Hematopoietic multipotent progenitor cell treated with erythropoietin and hydrocortisone succinate and interleukin-3 and kit ligand, for 17 days (in vitro differentiated cells): Measurements from ENCODE around the gene ANKLE1.

Experiments used
- DNase-seq: peaks from one replicate; pipeline ENCODE4 v3.0.0-alpha.2; 2015; ENCODE audit warnings: low spot score

ANKLE1 gene, protein sequence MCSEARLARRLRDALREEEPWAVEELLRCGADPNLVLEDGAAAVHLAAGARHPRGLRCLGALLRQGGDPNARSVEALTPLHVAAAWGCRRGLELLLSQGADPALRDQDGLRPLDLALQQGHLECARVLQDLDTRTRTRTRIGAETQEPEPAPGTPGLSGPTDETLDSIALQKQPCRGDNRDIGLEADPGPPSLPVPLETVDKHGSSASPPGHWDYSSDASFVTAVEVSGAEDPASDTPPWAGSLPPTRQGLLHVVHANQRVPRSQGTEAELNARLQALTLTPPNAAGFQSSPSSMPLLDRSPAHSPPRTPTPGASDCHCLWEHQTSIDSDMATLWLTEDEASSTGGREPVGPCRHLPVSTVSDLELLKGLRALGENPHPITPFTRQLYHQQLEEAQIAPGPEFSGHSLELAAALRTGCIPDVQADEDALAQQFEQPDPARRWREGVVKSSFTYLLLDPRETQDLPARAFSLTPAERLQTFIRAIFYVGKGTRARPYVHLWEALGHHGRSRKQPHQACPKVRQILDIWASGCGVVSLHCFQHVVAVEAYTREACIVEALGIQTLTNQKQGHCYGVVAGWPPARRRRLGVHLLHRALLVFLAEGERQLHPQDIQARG

DNA sequence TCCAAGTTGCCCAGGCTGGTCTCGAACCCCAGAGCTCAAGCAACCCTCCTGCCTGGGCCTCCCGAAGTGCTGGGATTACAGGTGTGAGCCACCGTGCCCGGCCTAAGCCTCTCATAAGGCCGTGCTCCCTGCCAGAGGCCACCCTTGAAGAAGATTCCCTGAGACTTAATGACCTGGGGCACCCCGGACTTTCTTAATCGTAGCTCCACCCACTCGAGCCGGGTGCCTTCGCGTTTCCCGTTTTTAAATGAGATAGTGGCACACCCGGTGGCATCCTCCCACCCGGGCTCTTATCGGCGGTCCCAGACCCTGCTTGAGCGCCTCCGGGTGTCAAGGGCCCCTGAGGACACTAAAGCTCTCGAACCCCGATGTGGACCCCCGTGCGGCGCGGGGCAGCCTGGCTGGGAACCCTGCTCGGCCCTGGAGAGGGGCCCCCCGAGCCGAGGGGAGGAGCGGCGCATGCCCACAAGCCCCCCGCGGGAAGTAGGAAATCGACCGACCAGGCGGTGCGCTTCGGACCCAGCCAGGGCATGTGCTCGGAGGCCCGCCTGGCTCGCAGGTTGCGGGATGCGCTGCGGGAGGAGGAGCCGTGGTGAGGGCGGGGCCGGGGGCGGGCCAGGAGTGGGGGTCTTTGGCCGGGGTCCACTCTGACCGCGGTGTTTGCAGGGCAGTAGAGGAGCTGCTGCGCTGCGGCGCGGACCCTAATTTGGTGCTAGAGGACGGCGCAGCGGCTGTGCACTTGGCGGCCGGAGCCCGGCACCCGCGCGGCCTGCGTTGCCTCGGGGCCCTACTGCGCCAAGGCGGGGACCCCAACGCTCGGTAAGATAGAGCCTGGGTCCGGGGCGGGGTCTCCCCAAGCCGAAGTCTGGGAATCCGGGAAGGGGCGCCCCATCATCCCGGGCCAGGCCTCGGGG, at the start of gene ANKLE1:
Gene ANKLE1, plus strand, starts transcription at position 511 of the 914 bp plus-strand sequence. Its CDS starts 20 bp downstream, at position 531.
- peak; percentile 95 for DNase-seq

DNA sequence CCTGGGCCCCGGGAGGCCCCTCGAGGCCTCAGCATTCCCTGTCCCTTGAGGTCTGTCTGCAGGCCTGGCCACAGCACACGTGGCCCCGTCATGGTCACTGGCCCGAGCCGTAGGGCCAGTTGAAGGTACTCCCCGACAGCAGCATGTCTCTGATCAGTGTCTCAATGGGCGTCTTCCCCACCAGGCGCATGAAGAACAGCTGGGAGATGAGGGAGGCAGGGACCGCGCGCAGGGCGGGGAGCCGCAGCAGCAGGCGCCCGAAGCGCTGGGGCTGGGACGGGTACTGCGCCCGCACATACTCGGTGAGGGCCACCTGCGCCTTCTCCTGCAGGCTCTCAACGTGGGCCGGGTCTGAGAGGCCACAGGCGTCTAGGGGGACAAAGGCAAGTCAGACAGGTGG, 49.4 kb upstream of the ANKLE1 start:
- DNase-seq = no peak

DNA sequence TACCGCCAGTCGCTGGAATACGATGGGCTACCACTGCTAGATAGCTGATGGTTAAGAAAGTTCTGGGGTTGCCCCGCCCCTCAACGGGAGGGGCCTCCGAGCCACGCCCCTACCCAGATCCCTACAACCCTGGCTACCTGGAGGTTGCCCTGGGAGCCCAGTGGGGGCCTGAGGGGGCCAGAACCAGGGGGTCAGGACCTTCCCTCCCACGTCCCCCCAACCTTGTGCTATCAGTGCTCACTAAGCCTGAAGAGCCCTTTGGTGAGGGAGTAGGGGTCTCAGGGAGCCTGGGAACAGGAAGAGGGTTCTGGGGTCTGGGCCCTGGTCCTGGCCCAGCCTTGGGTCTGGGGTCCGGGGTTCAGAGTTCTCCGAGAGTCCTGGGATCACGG, 46.8 kb upstream of the ANKLE1 start:
- DNase-seq = peak; percentile 78

DNA sequence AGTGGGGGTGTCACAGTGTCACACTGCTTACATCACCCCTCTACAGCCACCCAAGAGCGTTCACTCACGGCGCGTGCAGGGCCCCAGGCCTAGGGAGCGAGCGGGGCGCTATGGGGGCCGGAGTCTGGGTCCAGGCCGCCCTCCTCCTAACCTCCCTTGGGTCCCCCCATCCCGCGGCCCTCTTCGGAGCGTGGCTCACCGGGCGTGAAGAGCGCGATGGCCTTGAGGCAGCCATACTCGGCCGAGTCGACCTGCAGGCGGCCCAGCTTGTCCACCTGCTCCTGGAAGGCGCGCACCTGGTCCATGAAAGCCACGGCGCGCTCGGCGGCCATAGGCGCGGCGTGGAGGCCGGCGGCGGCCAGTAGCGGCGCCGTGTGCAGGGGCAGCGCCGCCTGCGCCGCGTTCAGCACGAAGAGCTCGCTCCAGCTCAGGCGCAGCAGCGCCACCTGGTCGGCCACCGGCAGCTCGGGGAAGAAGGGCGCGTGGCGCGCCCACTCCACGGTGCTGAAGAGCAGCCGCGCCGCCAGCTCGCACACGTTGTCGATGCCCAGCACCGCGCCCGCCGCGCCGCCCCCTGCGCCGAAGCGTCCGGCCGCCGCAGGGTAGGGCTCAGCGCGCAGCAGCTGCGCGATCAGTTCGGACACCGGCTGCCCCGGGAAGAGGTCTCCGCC, 46.3 kb upstream of the ANKLE1 start:
- peak; percentile 82 for DNase-seq

DNA sequence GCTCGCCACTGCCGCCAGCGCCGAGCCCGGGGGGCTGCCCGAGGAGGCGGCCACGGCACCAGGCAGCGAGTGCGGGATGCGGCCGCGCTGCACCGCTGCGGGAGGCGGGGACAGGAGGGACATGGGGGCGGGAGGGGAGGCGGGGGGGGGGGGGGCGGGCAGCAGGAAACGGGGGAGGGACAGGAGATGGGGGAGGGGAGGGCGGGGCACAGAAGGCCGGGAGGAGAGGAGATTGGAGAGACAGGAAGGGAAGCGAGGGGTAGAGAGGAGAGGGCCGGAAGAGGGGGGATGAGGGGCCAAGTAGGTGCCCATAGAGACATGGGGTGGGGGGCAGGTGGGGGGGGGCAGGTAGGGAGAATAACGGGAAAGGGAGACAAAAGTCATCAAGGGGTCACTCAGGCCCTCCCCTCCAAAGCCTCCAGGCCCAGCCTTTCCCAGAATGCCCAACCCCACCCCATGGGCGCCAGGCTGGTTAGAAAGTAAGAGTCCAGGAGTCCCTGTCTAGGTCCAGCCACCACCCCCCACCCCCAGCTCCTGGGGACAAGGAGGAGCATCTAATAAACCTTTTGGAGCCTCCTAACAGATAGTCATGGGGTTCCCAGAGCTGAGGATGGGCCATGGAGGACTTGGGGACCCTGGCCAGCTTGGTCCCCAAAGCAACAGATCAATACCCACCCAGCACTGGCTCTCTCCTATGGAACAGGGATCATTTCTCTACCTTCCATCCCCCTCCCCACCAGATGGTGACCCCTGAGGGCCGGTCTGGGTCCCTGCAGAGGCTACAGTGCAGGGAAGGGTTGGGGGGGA, 45.5 kb upstream of the ANKLE1 start:
- no peak for DNase-seq

DNA sequence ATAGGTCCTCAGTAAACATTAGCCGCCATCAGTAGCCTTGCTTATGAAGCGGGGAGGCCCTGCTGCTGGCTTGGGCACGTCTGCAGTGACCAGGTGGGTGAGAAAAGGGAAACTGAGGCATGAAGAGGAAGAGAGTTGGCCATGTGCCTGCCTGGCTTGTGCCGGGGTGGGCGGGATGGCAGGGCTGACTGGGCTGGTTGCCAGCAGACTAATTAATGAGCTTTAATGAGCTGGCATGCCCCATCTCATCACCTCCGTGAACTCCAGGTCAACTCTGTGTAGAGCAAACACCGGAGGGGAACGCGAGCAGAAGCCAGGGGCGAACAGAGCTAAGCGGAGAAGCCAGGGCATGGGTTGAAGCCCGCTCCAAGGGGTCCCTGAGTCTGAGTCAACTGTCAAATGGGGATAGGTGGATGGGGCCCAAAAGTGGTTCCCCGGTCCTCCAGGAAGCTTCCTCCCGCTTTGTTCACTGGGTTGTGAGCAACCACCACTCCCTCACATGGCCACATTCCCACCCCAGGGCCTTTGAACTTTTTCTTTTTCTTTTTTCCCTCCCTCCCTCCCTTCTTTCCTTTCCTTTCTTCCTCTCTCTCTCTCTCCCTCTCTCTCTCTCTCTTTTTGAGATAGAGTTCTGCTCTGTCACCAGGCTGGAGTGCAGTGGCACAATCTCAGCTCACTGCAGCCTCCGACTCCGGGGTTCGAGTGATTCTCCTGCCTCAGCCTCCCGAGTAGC, 44.7 kb upstream of the ANKLE1 start:
- DNase-seq = no peak

DNA sequence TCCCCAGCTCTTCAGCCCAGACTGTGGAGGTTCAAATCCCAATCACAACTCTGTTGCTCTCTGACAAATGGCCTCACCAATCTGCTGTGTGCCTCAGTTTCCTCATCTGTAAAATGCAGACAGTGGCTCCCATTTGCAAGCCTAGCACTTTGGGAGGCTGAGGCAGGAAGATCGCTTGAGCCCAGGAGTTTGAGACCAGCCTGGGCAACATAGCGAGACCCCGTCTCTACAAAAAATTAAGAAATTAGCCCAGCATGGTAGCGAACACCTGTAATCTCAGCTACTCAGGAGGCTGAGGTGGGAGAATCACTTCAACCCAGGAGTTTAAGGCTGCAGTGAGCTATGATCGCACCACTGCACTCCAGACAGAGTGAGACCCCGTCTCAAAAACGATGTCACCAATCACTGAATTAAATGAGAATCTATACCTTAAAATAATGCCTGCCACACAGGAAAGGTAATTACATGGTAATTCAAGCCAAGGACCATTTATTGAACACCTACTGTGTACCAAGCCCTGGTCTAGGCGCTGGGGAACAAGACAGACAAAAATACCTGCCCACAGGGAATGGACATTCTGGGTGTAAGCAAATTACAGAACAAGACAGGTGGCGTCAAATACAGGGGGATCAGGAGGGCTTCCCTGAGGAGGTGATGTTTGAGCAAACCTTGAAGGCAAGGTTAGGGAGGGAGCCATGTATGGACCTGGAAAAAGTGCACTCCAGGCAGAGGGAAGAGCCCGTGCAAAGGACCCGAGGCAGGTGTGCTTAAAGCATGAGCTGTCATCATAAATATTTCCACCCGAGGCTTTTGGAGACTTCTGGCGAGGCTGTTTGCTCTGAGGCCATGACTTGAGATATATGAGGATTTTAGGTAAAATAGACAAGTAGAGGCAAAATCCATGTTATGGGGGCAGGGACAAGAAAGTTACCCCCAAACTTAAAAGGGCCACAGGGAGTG, 43.7 kb upstream of the ANKLE1 start:
- DNase-seq = no peak

DNA sequence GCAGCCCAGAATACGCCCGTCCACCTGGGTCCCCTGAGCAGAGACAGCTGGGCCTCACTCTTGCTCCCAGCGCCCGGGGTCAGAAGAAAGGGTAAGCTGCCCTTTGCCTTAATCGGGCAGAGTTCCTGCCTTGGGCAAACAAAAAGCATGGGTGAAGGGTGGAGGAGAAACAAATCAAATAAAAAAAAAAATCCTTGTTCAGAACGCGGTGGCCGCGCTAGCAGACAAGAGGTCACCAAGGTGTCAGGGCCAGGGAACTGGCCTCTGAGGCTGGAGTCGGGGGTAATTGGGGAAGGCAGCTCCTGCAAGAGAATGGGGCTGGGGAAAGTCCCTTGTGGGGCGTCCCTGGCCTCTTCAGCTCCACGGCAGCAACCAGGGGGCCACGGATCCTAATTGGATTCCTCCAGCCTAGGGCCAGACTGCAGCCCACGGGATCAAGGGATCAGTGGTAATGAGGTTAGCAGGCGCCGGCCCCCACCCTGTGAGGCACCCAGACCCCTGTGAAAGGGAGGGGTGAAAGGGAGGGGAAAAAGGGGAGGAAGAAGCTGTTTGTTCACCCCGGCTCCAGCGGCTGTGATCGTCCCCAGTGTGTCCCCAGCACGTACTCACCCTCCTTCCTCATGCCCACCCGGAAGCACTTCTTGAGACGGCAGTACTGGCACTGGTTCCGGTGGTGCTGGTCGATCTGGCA, 41.5 kb upstream of the ANKLE1 start:
- DNase-seq = no peak

DNA sequence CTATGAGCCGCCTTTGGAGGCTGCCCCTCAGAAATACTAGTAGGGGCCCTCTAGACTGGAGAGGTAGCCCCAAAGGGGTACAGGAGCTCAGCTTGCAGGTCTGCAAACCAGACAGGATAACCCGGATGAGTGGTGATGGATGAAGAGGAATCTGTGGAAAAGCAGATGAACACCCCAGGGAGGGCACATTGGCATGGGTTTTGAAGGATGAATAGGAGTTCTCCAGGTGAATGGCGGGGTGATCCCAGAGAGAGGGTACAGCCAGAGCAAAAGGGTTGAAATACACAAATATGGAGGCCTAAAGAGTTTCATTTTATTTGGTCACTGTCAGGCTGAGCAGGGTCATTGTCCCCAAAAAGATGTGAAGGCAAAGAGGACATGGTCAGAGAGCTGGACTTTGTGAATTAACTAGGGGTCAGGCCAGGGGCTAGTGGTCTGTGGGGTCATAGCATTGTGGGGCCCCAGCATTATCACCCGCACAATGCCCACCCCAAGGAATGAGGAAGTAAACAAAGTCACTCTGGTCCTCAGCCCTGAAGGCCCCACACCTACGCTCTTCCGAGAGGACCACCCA, 40.8 kb upstream of the ANKLE1 start:
- DNase-seq = no peak

DNA sequence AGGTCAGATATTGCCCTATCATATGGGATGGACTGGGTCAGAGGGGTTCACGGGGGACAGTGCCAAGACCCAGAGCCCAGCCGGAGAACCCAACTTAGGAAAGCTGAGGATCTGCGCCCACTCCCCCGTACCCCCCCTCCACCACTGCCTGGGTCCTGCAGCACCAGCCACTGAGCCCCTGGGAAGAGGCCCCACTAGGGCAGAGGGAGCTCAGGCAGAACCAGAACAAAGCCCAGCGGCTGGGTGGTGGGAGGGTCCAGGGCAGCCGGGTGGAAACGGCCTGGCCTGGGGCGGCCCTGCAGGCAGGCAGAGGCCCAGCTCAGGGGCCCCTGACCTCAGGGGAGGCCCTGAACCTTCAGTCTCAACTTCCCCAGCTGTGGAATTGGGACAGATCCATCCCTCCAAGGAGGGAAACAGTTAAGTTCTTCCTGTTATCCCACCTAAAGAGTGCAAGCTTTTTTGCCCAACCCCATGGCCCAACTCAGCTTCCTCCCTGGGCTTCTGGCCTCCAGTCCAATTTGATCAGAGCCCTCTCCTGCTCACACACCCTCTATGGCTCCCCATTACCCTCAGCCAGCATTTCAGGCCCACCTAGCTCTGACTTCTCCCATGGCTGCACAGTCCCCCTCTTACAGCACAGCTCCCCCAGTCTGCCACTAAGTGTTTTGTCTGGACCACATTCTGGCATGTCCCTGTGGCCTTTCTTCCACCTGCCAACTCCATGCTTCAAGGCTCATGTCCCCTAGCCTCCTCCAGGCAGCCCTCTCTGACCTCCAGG, 39.1 kb upstream of the ANKLE1 start:
- no peak for DNase-seq

DNA sequence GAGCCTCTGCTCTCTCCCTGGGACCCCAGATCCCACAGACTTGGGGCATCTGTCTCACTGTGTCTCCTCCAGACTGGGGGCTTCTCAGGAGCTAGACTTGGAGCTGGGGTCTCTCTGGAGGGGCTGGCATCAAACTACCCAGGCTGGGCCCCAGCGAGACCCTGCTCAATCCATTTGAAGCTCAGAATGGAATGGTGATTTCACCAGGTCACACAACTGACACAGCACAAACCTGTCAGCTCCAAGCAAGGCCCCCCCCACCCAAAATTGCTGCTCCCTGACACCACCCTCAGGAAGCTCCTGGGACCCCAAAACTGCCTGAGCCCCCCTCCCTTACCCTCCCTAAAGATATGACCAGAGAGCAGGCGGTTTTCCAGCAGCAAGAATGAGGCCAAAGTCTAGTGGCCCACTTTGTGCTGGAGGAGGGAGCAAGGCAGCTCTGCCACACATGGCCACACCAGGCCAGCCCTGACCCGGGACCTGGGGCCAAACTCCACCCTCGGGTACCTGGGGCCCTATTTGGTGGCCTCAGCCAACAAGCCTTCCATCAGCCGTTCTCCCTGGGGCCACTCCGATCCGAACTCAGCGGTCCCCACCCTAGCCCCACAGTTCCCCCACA, 38.4 kb upstream of the ANKLE1 start:
- no peak for DNase-seq

DNA sequence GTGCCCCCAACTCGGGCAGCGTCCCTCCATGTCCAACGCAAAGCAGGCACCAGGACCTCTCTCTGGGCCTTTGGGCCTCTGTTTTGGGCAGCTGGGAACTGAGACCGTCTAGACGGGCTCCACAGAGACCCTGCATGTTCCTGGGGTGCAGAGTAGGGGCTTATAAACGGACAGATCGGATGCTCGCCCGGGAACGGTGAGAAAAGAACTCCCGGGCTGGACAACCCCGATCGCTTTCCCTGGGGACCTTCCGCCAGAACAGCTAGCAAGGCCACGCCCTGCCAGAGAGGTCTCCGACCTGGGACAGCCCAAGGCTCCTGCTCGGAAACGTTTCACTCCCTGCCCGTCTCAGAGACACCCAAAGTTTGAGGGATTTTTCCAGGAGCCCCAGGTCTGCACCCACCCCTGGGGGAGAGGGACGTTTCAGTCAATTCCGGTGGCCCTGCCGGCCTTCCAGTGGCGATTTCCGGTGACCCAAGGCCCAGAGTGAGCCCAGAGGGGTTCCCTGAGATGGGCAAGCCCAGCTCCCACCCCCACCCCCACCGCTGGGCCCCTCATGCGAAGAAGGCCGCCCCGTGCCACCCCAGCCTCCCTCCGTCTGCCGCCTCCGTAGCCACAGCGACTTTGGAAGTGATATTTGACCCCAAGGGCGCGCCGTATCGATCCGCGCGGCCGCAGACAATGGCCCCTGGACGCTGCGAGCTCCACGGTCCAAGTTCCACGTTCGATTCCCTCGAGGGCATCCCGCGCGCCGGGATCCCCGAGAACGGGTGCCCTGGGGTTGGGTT, 37.7 kb upstream of the ANKLE1 start:
- DNase-seq = no peak

DNA sequence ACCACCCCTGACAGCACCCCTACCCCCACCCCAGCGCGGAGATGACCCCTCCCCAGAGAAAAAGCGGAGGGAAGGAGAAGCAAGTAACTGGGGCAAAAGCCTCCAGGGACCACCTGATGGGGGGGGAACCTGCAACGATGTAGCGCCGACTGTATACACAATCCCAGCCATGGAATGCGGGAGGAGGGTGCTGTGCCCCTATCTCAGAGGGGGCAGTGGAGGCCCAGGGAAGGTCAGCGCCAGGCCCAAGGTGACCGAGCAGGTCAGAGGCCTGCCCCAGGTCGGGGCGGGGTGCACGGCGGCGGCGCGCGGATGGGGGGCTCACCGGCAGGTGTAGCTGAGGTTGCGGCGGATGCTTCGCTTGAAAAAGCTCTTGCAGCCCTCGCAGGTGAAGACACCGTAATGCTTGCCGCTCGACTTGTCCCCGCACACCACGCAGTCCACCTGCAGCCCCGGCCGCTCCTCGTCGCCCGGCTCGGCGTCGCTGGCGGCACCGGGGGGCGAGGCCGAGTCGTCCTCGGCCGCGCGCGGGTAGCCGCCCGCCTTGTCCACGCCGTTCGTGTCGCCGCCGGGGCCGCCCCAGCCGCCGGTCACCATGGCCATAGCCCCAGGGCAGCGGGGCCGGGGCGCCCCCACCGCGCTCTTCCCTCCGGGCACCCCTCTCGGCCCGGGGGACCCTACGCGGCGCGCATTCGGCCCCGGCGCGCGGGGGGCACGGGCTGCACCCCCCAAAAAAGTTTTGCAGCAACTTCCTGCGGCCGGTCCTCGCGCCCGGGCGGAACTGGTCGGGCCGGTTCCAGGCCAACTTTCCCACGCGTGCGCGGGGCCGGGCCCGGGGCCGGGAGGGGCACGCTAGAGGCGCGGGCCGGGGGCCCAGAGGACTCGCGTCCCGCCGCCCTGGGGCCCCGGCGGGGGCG, 36.8 kb upstream of the ANKLE1 start:
- no peak for DNase-seq

DNA sequence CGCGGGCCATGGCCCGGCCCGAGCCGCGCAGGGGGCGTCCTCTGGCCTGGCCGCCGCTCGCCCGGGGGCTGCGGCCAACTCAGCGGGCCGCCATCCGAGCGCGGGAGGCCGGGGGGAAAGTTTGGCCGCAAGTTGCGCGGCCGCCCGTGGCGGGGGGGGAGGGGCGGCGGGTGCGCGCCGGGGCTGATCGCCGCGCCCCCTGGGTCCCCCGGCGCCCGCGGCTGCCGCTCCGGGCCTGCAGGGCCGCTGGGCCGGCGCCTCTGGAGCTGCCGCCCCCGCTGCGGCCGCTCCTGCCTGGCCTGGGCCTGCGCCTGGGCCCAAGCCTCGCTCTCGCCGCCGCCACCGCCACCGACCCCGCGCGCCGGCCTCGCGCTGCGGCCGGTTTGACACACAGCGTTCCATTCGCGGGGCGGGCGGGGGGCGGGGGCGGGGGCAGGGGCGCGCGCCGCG, 36.1 kb upstream of the ANKLE1 start, which contains the start of gene NR2F6:
Gene NR2F6, minus strand, starts transcription at position 385 of the 450 bp plus-strand sequence. CDS start 699 bp downstream, outside the sequence.
- no peak for DNase-seq
